ENCODE data around the gene ADAM10. TPM values are rescaled to one million over a fixed set of nuclear protein-coding genes. Genes with fewer than 3 reads are reported as not detected.
A peak's percentile ranks its signal among the peaks of the same experiment; 100 is the strongest.

Gene ADAM10
- polyA plus RNA-seq, 1 of the 3 experiments (the other 2 are of a cell fraction): 83.5 TPM

GRCh38 chr15:58746174-58746573, 3.3 kb downstream of the ADAM10 start:
- H3K4me3 ChIP-seq (ENCODE audit: low read depth in 2 of 2, low read length in 1 of 2): no peak overlapping the region
- no peaks in the 10 kb centered on the region for H3K27me3 ChIP-seq (ENCODE audit: insufficient read depth)
- ChIA-PET CTCF (interaction anchor here (0.6 to 1.4 kb wide), 2 partner anchors 24 to 1360 kb away, joined by 3 to 4 read pairs; partner anchors contain the start of gene MINDY2), POLR2A (no interaction called here)
- no peaks in the 10 kb centered on the region for H3K9me3 ChIP-seq
- no peaks in the 10 kb centered on the region for H3K9me2 ChIP-seq
- no peaks in the 10 kb centered on the region for H3K36me3 ChIP-seq (replicated peaks in 1 of 2; ENCODE audit: control insufficient read depth in 1 of 2, insufficient read depth in 2 of 2, low read length in 1 of 2)
- H3K4me2 ChIP-seq: peak overlapping the region; percentile 90; the same call in 1 of the 2 replicates
- H3F3A ChIP-seq (replicated peaks; ENCODE audit: insufficient read depth): peaks cover 10% of the 10 kb centered on the region
- no peak overlapping the region for H3K9ac ChIP-seq
- WGBS (ENCODE audit: low lambda C conversion rate): 93% methylated on average over 1 of the region's 1 CpG
- TF ChIP-seq ZBTB33 (IDR thresholded peaks at IDR 0.05; ENCODE audit: borderline replicate concordance, low read depth): no peak
- TF ChIP-seq GATA2 (CRISPR knock-in tag; IDR thresholded peaks at IDR 0.05): no peak
- TF ChIP-seq MXI1 (IDR thresholded peaks at IDR 0.05; ENCODE audit: low read depth, low read length): no peak
- H3K79me2 ChIP-seq (ENCODE audit: insufficient read depth): peaks cover 78% of the 10 kb centered on the region
- no peak overlapping the region for H2AFZ ChIP-seq (ENCODE audit: low read depth)
- H3K4me1 ChIP-seq (ENCODE audit: control insufficient read depth in 1 of 2, insufficient read depth in 2 of 2, low read depth in 1 of 2, low read length in 1 of 2): peaks cover 8 to 11% of the 10 kb centered on the region in 2 experiments; a peak in 3 of 4 replicates
- DNase-seq: no peak
- peaks cover 71% of the 10 kb centered on the region for H4K20me1 ChIP-seq (ENCODE audit: insufficient read depth)
- H3K27ac ChIP-seq (ENCODE audit: low read depth in 2 of 2, low read length in 1 of 2): no peak overlapping the region

- Histone ChIP-seq H2AFZ (ENCODE audit: low read depth) (no peak overlapping the region), H3K4me2 (no peak overlapping the region), H3K9me3 (no peaks in the 10 kb centered on the region), H4K20me1 (ENCODE audit: insufficient read depth) (peaks cover 82% of the 10 kb centered on the region), H3K9me2 (no peaks in the 10 kb centered on the region), H3K4me3 (ENCODE audit: low read depth in 2 of 2, low read length in 1 of 2) (no peak overlapping the region), H3K27ac (ENCODE audit: low read depth in 2 of 2, low read length in 1 of 2) (no peak overlapping the region), H3K36me3 (replicated peaks in 1 of 2; ENCODE audit: control insufficient read depth in 1 of 2, insufficient read depth in 2 of 2, low read length in 1 of 2) (no peaks in the 10 kb centered on the region), H3K4me1 (ENCODE audit: control insufficient read depth in 1 of 2, insufficient read depth in 2 of 2, low read depth in 1 of 2, low read length in 1 of 2) (peaks cover 11 to 15% of the 10 kb centered on the region in 2 experiments; a peak in 3 of 4 replicates), H3F3A (replicated peaks; ENCODE audit: insufficient read depth) (peaks cover 3% of the 10 kb centered on the region), H3K9ac (no peak overlapping the region), H3K79me2 (ENCODE audit: insufficient read depth) (peaks cover 99% of the 10 kb centered on the region), H3K27me3 (ENCODE audit: insufficient read depth) (no peaks in the 10 kb centered on the region)
- no peak for TF ChIP-seq POLR2AphosphoS5 (IDR thresholded peaks at IDR 0.05; ENCODE audit: low read depth, low read length)
- TF ChIP-seq NRF1 (IDR thresholded peaks at IDR 0.05; ENCODE audit: low read depth, low read length): no peak
- 91% methylated on average over 4 of the region's 5 CpGs for WGBS (ENCODE audit: low lambda C conversion rate)
- ChIA-PET CTCF (interaction anchor here (1.1 to 1.7 kb wide), 3 partner anchors 10 to 515 kb away, joined by 3 to 6 read pairs (median 4); no protein-coding TSS in a partner anchor), POLR2A (interaction anchor here (0.6 kb wide), 1 partner anchor 322 kb away, joined by 4 read pairs; no protein-coding TSS in a partner anchor)
- no peak for DNase-seq
These were observed 6.5 kb downstream of the ADAM10 start for GRCh38 chr15:58742819-58743502.

- Histone ChIP-seq H3K4me2 (no peak overlapping the region), H3K79me2 (ENCODE audit: insufficient read depth) (peaks cover 99% of the 10 kb centered on the region), H3K9me2 (no peaks in the 10 kb centered on the region), H4K20me1 (ENCODE audit: insufficient read depth) (peaks cover 82% of the 10 kb centered on the region), H3K27me3 (ENCODE audit: insufficient read depth) (no peaks in the 10 kb centered on the region), H3K4me3 (ENCODE audit: low read depth in 2 of 2, low read length in 1 of 2) (no peak overlapping the region), H2AFZ (ENCODE audit: low read depth) (no peak overlapping the region), H3K4me1 (ENCODE audit: control insufficient read depth in 1 of 2, insufficient read depth in 2 of 2, low read depth in 1 of 2, low read length in 1 of 2) (peaks cover 7 to 14% of the 10 kb centered on the region in 2 experiments; a peak in 3 of 4 replicates), H3K9me3 (no peaks in the 10 kb centered on the region), H3K9ac (no peak overlapping the region), H3K27ac (ENCODE audit: low read depth in 2 of 2, low read length in 1 of 2) (no peak overlapping the region), H3F3A (replicated peaks; ENCODE audit: insufficient read depth) (peaks cover 3% of the 10 kb centered on the region), H3K36me3 (replicated peaks in 1 of 2; ENCODE audit: control insufficient read depth in 1 of 2, insufficient read depth in 2 of 2, low read length in 1 of 2) (no peaks in the 10 kb centered on the region)
- TF ChIP-seq RXRA (IDR thresholded peaks at IDR 0.05; ENCODE audit: borderline replicate concordance, low read depth) (no peak), REST (IDR thresholded peaks at IDR 0.05; ENCODE audit: low read depth, low read length) (peak; percentile 78), RAD21 (IDR thresholded peaks at IDR 0.05; ENCODE audit: low read length) (no peak)
- POLR2A ChIA-PET: no interaction called here
- CTCF ChIA-PET: interaction anchor here (1.1 to 1.7 kb wide), 2 partner anchors 9 to 18 kb away, joined by 3 to 6 read pairs; no protein-coding TSS in a partner anchor
- DNase-seq: no peak
- 94% methylated on average over 8 of the region's 8 CpGs for WGBS (ENCODE audit: low lambda C conversion rate)
These were observed 7.3 kb downstream of the ADAM10 start for GRCh38 chr15:58742022-58742813.

Measured in SK-N-SH (cell line).